K562 (cell line): ENCODE results near the gene MAB21L4. TPM values are rescaled to one million over a fixed set of nuclear protein-coding genes. Genes with fewer than 3 reads are reported as not detected.

Experiments used
- polyA plus RNA-seq, 8 experiments: library from polyadenylated mRNA; depleted of rRNA in 4 of 8; stranded (reverse) in 5 of 8; unstranded in 3 of 8; fragments of >200 nt; fragmentation: Nextera tagmentation in 2 of 8; fragmentation: Illumina TruSeq in 1 of 8; extraction: Ambion mirVana in 2 of 8; extraction: Trizol in 1 of 8; gene quantifications; 2 replicates each; pipeline versions ENCODE4 v1.2.1 to v1.2.3, GENCODE V29; 2011 to 2014; ENCODE audit warnings: inconsistent platforms in 1 of 8, missing spikeins in 1 of 8
- total RNA-seq, 7 experiments: library from RNA; depleted of rRNA in 6 of 7; stranded (reverse); fragments of >200 nt in 6 of 7; fragmentation: Illumina TruSeq in 2 of 7; extraction: Trizol in 2 of 7; gene quantifications; 2 replicates each; pipeline versions ENCODE4 v1.2.1 to v1.2.3, GENCODE V29; 2011 to 2021; ENCODE audit warnings: low replicate concordance in 1 of 7
- TF ChIP-seq, protein P1 (sequence below), 2 experiments: fragments of 450-650 bp in 1 of 2; sonication (generic) in 1 of 2; formaldehyde crosslinking in 1 of 2; IDR thresholded peaks; 2 replicates each; pipeline versions ENCODE4 v1.7.1 to v1.9.0; 2016 to 2022; ENCODE audit warnings: inconsistent platforms in 1 of 2, mild to moderate bottlenecking in 1 of 2, missing genetic modification reagents in 1 of 2
- TF ChIP-seq, protein P2 (sequence below), 2 experiments: fragments of 450-650 bp; IDR thresholded peaks; 2 replicates each; pipeline ENCODE4 v1.6.1; 2018; ENCODE audit warnings: mild to moderate bottlenecking in 2 of 2, low read depth in 1 of 2; ENCODE audit not compliant: partially characterized antibody in 2 of 2

The MAB21L4 gene
- total and polyA plus RNA-seq, 9 of the 15 experiments (the other 6 are each of a cell fraction or from before 2014, with no cell fraction given) = 0.03 TPM; not detected in 8

DNA sequence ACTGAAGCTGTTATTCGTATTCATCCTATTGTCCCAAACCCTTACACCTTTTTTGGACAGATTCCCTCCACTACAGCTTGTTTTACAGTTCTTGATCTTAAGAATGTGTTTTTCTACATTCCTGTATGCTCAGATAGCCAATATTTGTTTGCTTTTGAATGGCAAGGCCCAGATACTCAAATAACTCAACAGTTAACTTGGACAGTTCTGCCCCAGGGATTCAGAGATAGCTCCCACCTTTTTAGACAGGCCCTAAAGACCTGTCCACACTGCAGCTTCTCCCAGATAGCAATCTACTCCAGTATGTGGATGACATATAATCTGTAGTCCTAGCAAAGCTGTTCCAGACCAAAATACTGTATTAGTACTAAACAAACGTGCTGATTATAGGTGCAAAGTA, 34.4 kb downstream of the MAB21L4 start (continued):
- TF ChIP-seq, protein P1, sequence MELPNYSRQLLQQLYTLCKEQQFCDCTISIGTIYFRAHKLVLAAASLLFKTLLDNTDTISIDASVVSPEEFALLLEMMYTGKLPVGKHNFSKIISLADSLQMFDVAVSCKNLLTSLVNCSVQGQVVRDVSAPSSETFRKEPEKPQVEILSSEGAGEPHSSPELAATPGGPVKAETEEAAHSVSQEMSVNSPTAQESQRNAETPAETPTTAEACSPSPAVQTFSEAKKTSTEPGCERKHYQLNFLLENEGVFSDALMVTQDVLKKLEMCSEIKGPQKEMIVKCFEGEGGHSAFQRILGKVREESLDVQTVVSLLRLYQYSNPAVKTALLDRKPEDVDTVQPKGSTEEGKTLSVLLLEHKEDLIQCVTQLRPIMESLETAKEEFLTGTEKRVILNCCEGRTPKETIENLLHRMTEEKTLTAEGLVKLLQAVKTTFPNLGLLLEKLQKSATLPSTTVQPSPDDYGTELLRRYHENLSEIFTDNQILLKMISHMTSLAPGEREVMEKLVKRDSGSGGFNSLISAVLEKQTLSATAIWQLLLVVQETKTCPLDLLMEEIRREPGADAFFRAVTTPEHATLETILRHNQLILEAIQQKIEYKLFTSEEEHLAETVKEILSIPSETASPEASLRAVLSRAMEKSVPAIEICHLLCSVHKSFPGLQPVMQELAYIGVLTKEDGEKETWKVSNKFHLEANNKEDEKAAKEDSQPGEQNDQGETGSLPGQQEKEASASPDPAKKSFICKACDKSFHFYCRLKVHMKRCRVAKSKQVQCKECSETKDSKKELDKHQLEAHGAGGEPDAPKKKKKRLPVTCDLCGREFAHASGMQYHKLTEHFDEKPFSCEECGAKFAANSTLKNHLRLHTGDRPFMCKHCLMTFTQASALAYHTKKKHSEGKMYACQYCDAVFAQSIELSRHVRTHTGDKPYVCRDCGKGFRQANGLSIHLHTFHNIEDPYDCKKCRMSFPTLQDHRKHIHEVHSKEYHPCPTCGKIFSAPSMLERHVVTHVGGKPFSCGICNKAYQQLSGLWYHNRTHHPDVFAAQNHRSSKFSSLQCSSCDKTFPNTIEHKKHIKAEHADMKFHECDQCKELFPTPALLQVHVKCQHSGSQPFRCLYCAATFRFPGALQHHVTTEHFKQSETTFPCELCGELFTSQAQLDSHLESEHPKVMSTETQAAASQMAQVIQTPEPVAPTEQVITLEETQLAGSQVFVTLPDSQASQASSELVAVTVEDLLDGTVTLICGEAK (IDR thresholded peaks at IDR 0.05) = no peak
- TF ChIP-seq, protein P1 (CRISPR knock-in tag; IDR thresholded peaks at IDR 0.05) = no peak
- TF ChIP-seq, protein P2, sequence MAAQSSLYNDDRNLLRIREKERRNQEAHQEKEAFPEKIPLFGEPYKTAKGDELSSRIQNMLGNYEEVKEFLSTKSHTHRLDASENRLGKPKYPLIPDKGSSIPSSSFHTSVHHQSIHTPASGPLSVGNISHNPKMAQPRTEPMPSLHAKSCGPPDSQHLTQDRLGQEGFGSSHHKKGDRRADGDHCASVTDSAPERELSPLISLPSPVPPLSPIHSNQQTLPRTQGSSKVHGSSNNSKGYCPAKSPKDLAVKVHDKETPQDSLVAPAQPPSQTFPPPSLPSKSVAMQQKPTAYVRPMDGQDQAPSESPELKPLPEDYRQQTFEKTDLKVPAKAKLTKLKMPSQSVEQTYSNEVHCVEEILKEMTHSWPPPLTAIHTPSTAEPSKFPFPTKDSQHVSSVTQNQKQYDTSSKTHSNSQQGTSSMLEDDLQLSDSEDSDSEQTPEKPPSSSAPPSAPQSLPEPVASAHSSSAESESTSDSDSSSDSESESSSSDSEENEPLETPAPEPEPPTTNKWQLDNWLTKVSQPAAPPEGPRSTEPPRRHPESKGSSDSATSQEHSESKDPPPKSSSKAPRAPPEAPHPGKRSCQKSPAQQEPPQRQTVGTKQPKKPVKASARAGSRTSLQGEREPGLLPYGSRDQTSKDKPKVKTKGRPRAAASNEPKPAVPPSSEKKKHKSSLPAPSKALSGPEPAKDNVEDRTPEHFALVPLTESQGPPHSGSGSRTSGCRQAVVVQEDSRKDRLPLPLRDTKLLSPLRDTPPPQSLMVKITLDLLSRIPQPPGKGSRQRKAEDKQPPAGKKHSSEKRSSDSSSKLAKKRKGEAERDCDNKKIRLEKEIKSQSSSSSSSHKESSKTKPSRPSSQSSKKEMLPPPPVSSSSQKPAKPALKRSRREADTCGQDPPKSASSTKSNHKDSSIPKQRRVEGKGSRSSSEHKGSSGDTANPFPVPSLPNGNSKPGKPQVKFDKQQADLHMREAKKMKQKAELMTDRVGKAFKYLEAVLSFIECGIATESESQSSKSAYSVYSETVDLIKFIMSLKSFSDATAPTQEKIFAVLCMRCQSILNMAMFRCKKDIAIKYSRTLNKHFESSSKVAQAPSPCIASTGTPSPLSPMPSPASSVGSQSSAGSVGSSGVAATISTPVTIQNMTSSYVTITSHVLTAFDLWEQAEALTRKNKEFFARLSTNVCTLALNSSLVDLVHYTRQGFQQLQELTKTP (IDR thresholded peaks at IDR 0.05; ENCODE audit: low read depth in 1 of 2, partially characterized antibody in 2 of 2) = no peak
